Sciatic nerve (tissue), 2 donors: ENCODE data around the gene KRTAP10-11. TPM values are rescaled to one million over a fixed set of nuclear protein-coding genes. Genes with fewer than 3 reads are reported as not detected.
A peak's percentile ranks its signal among the peaks of the same experiment; 100 is the strongest.
"Not testable (repeated sequence)": the region's sequence is repeated elsewhere in the genome, so short reads cannot be mapped to it uniquely, and the experiment has no call there.

Experiments used
- ATAC-seq: fragments of 200-7000 bp; cut with Tn5 transposase; one replicate; pipeline ENCODE4 v1.9.1; 2020; ENCODE audit warnings: mild to moderate bottlenecking, moderate library complexity
- DNase-seq: peaks from one replicate; pipeline ENCODE4 v3.0.0-alpha.2; 2020; ENCODE audit warnings: low spot score
- intact Hi-C: fragments of 100-400 bp; cut with DNase I; formaldehyde crosslinking; loops from one replicate; pipeline ENCODE4 v1.14.2; 2022
- total RNA-seq: library from RNA; stranded (reverse); fragmentation: NEBNext Ultra II Directional; extraction: Animal tissue kit (Norgen Biotek cat#: 25700); gene quantifications from one replicate; pipeline ENCODE4 v1.2.1, GENCODE V29; 2021
- donor health status: DM: no; HTN: no; CAD: no.
- donor health status: DM: no; HTN: no; CAD: no.

Gene KRTAP10-11
- total RNA-seq, 1 donor from 2014 or later, result not detected

DNA sequence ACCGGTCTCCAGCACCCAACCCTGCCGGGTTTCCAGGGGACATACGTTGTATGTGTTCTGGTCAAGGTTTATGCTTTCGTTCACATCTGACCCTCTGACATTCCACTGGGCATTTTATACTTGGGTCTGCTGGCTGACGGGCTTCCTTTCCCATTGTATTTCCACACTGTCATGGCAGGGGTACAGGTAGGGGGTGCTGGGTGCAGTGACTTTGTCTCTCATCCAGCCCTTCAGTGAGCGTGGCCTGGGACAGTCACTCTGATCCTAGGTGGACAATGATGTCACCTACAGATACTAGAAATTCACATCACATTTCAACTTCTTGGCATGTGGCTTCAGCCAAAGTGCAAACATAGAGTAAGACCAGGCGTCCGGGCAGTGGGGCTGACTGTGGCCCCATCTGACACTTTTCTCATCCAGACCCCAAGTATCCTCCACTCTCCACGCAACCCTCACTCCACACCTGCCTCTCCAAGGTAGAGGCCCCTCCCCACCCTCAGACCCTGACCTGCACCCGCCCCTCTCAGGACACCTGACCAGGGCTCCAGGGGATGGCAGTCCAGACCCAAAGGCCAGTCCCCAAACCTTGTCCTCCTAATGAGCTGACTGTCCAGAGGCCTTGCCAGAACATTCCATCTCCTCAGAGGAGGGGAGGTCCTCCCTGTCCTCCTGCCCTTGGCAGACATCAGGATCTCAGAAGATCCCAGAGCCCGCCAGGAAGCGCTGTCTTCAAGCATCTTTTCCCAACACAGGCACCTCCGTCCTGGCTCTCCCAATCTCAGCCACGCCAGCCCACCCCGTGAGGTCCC lies 9.8 kb upstream of the KRTAP10-11 start:
- peak; percentile 49 for DNase-seq
- ATAC-seq, result no peak
- intact Hi-C loops, result no loop called here

DNA sequence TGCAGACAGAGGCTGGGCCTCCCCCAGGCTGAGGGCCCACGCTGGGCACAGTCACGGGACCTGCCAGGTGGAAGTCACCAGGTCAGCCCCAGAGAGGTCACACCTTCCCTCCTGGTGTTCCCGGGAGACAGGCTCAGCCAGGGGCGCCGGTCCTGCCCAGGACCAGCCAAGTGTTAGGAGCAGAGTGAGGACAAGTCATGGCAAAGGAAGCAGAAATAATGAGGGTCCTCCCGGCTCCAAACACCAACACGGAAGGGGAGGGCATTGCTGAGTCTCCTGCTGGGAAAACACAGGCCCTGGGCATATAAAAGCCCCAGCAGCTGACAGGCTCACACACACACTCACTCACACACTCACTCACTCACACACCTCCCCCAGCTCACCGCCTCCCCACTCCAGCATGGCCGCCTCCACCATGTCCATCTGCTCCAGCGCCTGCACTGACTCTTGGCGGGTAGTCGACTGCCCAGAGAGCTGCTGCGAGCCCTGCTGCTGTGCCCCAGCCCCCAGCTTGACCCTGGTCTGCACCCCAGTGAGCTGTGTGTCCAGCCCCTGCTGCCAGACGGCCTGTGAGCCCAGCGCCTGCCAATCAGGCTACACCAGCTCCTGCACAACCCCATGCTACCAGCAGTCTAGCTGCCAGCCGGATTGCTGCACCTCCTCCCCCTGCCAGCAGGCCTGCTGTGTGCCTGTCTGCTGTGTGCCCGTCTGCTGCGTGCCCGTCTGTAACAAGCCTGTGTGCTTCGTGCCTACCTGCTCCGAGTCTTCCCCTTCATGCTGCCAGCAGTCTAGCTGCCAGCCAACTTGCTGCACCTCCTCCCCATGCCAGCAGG lies 9.0 kb upstream of the KRTAP10-11 start, which contains the start of gene KRTAP10-10:
KRTAP10-10 (plus strand) TSS at position 339 of the 833 bp plus-strand sequence; CDS start at position 401, 62 bp downstream.
- DNase-seq (peak; percentile 26), ATAC-seq (no peak)
- intact Hi-C loops, result no loop called here

DNA sequence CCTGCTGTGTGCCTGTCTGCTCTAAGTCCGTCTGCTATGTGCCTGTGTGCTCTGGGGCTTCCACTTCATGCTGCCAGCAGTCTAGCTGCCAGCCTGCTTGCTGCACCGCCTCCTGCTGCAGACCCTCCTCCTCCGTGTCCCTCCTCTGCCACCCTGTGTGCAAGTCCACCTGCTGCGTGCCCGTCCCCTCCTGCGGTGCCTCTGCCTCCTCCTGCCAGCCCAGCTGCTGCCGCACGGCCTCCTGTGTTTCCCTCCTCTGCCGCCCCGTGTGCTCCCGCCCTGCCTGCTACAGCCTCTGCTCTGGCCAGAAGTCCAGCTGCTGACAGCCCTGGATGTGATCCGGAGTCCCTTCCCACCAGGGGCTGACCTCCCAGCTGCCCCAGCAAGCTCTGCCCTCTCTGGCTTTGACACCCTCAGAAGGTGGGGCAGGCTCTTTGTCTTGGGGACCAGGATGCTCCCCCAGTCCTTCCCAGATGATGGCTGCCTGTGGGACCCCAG lies 8.3 kb upstream of the KRTAP10-11 start:
- ATAC-seq, intact Hi-C loops: not testable (repeated sequence)
- peak; percentile 35 for DNase-seq

DNA sequence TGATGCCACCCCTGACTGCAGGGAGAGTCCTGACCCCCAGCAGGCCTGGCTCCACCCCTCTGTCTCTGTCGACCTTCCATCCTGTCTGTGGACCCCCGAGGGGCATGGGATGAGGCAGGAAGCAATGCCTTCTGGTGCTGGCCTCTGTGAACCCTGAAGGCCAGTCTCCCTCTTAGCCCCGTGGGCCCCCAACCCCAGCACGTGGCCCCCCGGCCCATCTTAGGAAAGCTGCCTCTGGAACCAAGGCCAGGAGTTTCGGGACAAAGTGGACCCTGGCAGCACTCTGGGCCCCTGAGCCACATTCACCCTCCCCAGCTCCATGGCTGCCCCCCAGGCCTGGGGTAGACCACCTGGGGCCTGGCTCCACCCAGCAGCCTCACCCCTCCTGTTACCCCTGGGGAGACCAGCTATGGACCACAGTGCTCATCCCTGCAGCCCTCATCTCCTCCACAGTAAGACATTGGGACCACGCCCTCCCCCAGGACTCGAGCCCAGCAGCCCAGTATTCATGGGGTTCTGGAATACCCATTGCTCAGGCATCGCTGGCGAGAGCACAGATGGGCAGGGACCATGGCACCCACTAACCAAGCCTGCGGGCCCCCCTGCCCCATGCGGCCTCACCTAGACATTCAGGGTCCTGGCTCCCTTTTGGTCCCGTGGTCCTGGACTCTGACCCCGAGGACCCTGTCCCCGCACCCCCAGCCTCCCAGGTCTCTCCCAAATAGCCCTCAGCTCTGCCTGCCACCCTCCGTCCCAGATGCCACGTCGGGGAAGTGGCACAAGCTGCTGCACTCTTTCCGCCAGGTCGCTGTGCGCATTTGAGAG lies 7.5 kb upstream of the KRTAP10-11 start:
- ATAC-seq, intact Hi-C loops: not testable (repeated sequence)
- peak; percentile 40 for DNase-seq

DNA sequence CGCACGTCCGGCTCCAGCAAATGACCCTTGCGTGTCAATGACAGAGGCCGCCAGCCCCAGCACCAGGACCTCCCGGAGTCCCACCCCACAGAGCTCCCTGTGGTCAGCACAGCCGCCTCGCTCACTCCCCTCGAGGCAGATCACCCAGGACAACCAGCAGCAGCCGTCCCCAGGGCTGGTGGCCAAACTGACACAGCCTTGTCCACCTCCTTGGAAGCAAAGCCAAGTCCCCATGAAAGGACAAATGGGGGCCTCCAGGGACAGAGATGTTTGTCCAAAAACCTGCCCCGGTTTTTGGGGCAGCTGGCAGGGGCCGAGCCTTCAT lies 6.9 kb upstream of the KRTAP10-11 start:
- peak; percentile 47 for DNase-seq
- intact Hi-C loops, result no loop called here
- ATAC-seq, result no peak

DNA sequence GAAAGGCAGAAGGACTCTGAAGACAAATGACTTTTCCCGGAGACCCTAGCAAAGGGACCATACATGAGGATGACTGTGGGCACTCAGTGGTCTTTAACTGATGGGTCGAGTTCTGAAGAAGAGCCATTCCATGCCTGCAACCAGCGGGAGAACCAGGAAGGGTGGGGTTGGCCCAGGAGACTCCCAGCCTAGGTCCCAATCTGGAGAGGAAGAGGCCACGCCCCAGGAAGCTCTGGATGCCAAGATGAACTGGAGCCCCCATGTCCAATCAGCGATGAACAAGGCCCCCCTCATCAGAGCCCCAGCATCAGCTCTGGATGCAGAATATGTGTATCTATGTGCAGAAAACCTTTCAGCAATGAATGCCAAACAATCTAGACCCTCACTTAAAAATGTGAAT lies 5.5 kb upstream of the KRTAP10-11 start:
- DNase-seq (peak; percentile 15), ATAC-seq (no peak)
- intact Hi-C loops, result no loop called here

DNA sequence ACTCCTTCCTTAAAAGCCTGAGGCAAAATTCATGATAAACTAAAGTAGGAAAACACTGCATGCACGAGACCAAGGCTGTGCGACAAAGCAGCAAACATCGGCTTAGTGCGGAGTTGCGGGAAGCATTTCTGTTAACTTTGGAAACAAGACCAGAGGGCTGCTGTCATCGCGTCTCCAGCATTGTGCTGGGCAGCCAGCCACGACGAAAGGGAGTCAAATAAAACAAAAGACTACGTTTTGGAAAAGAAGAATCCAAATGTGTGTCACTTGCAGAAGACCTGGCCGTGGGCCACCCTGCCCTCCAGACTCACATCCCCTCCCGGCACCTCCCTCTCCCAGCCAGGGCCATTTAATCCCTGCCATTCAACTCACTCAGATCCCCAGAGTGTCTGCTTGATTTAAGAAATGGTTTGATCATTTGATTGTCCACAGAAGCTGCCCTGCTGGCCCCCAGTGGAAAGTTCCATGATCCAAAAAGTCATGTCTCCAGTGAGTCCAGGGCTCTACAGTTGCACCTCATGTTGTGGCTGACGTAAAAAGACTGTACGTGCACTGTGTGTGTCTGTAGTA lies 2.4 kb upstream of the KRTAP10-11 start:
- ATAC-seq (no peak), DNase-seq (peak; percentile 35)
- intact Hi-C loops, result no loop called here

DNA sequence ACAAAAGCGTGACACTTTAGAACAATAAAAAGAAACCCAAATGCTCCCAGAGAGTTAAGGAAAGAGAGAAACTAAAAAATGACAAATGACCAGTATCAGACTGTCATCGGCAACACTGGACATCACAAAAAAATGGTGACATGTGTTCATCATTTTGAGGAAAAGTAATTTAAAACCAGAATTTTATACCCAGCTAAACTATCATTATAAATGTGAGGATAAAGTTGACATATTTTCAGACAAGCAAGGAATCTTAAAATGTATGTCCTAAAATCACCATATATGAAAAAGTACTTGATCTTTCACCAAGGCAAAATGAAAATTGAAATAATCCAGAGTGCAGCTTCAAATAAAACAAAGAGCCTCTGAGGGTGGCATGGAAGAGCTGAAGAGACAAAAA lies 1.3 kb upstream of the KRTAP10-11 start:
- no peak for ATAC-seq
- DNase-seq, result no peak
- intact Hi-C loops, result no loop called here

DNA sequence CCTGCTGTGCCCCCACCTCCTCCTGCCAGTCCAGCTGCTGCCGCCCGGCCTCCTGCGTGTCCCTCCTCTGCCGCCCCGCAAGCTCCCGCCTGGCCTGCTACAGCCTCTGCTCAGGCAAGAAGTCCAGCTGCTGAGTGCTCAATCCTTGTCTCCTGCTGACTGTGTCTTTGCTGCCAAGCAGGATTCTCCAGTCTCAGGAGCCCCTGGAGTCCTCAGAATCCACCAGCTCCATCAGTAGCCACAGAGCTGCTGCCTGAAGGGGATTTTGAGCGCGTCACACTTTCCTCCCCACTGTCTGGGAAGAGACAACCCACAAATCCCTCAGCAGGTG lies 973 bp downstream of the KRTAP10-11 start:
- no peak for ATAC-seq
- DNase-seq, result peak; percentile 36

DNA sequence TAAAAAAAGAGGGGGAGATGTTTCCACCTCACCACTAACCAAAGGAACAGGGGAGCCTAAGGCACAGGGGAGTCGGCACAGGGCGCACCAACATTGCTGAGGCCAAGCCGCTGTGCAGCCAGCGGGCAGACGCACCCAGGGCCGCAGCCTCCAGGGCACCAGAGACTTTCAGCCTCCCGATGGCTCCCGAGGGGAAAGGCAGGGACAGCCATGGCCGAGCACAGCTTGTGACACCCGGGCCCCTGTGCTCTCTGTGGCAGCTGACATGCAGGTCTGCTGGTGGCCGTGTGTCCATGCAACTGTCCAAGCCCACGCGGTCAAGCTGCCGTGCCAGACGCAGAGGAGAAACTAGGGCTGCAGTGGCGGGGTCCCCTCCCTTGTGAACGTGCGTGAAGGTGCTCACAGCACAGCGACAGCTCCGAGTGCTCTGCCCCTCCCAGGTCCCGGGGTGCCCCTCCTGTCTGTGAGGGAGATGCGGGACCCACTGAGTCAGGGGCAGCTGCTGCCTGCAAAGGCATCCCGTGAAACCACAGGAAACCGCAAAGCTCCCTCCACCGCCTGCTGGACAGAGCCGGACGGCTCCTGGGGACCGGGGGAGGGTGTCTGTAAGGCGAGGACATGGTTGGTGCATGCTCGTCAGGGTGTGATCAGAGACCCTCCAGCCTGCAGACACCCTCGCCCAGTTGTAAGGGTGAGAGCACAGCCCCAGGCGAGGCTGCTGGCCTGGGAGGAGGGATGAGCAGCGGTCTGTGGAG lies 2.5 kb downstream of the KRTAP10-11 start:
- ATAC-seq (no peak), DNase-seq (peak; percentile 50)
- intact Hi-C loops, result no loop called here

More for the DNA sequence above, 973 bp downstream of the KRTAP10-11 start:
- intact Hi-C loops, result no loop called here

DNA sequence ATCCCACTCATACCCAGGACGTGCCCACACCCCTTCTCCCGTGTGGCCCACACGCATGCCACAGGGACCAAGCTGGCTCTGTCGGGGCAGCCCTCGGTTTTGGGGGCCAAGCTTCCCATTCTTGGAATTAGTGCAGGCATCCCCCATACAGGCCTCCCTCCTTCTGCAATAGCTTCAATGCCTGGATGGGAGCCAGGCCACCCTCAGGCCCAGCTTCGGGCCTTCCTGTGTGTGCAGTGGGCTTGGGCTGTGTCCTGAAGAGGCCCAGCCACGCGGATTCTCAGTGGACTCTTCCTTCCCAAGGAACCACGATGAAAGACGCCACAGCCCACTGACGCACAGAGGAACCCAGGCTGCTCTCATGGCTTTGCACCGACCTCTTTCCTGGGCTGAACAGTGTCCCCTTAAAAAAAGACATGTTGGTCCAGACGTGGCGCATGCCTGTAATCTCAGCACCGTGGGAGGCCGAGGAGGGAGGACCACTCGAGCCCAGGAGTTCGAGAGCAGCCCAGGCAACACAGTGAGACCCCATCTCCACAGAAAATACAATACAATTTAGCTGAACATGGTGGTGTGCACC lies 3.4 kb downstream of the KRTAP10-11 start:
- ATAC-seq (no peak), DNase-seq (peak; percentile 27)
- intact Hi-C loops, result no loop called here

DNA sequence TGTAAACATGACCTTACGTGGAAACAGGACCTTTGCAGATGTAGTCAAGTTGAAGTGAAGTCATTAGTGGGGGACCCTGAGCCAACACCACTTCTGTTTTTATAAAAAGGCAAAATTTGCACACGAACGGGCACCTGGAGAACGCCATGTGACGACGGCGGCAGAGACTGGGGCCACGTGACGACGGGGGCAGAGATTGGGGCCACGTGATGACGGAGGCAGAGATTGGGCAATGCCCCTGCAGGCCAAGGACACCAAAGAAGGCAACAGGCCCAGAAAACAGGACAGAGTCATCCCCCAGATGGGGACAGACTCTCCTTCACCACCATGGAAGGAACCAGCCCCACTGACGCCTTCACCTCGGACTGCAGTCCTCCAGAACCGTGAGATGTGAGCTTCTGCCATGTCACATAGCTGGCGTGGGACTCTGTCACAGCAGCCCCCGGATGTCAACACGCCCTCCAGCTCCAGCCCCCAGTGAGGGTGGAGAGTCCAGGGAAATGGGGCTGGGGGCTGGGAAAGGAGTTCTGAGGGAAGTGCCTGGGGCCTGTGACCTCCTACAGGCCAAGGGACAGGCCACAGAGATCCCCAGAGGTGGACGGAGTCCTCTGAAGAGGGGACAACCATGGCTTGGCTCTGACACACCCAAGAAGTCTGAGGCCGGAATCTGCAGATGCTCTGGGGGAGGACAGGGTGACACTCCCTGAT lies 4.2 kb downstream of the KRTAP10-11 start:
- no peak for ATAC-seq

DNA sequence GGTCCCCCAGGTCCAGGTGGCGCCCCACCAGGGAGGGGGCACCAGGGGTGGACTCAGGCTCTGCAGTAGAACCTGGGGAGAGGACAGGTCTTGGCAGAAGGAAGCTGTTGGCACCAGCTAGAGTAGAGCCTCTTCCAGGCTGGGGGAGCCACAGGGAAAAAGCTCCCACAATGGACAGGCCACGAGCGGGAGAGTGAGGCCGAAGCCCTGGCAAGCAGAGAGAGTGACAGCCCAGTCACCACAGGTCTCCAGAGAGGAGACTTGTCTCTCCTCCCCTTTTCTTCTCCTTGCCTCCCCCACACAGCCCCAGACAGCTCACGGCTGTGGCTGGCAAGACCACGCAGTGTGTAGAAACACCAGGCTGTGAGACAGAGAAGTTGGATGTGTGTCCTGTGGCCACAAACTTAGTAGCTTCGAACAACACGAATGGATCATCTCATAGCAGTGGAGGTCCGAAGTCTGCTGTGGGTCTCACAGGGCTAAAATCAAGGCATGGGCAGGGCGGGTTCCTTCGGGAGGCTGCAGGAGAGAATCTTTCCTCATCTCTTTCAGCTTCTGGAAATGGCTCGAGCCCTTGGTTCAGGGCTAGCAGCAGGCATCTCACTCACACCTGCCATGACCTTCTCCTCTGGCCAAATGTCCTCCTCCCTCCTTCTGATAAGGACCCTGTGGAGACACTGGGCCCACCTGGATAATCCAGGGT lies 4.9 kb downstream of the KRTAP10-11 start:
- no peak for ATAC-seq
- intact Hi-C loops, result no loop called here
- DNase-seq, result peak; percentile 25

More for the DNA sequence above, 4.2 kb downstream of the KRTAP10-11 start:
- peak; percentile 38 for DNase-seq
- intact Hi-C loops, result no loop called here

DNA sequence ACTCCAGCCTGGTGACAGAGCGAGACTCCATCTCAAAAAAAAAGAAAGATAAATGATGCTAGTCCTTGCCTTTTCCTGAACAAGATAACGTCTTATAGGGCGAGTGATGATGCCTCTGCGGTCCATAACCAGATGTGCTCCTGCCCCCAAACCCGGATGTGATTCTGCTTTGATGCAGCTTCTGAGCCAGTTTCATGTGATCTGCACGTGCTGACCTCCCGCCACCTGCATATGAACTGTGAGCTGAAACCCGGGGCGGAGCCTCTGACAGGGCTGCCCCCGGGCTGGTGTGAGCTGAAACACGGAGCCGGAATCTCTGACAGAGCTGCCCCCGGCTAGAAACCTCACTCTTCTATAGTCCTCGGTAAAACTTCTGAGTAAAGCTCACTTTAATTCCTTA lies 6.9 kb downstream of the KRTAP10-11 start:
- intact Hi-C loops, result no loop called here
- ATAC-seq (no peak), DNase-seq (peak; percentile 46)

DNA sequence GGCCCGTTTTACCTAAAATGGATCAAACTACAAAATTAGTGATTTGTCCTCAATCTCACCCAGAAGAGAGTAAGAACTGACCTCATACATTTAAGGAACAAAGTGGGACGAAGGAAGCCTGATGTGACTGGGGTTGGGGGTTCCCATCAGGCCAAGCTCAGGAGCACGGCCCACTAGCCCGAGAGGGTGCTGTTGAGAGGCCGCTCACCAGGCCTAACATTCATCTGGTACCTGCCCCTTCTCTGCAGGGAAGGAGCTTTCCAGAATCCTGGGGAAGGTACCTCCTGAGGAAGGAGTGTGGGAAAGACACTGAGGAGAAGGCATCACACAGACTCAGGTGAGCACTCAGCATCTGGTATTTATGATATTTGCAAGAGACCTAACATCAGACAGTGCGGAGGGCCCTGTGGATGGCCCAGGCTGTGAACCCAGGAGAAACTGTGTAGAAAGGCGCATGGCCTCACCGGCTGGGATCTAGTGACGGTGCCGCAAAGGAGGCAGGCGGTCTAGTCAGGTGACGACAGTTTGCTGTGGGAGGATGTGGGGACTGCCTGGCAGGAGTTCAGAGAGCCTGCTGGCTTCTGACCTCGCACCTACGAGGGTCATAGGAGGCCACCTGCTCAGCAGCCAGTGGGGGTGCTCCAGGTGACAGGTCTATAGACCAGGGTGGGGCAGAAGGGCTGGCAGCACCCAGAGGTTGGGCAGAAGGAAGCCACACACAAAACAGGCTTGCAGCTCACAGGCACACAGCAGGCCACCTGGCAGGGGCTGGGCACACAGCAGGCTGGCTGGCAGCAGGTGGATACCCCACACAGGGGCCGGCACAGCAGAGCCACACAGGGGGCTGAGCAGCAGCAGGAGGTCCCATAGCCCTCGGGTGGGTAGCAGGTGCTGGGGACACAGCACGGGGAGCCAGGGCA lies 7.7 kb downstream of the KRTAP10-11 start:
- DNase-seq, result peak; percentile 43
- ATAC-seq, result no peak
- intact Hi-C loops, result no loop called here
